HG03095 (cell line): ENCODE results near the gene ECE1.

Experiments
- ATAC-seq: cut with Tn5 transposase; IDR thresholded peaks from one replicate; pipeline ENCODE4 v1.9.1; 2021; ENCODE audit warnings: moderate library complexity; ENCODE audit not compliant: unreplicated experiment

Gene ECE1

GRCh38 chr1:21269461-21270085, 20.7 kb downstream of the ECE1 start:
- ATAC-seq: no peak

GRCh38 chr1:21268281-21269239, 21.7 kb downstream of the ECE1 start:
- ATAC-seq: no peak

GRCh38 chr1:21267191-21268077, 22.8 kb downstream of the ECE1 start:
- no peak for ATAC-seq

- ATAC-seq: no peak
Measured at GRCh38 chr1:21266119-21266774, 24.0 kb downstream of the ECE1 start.

- ATAC-seq: no peak
Measured at GRCh38 chr1:21265644-21266043, 24.6 kb downstream of the ECE1 start.

- ATAC-seq: no peak
Measured at GRCh38 chr1:21264898-21265297, 25.4 kb downstream of the ECE1 start.

GRCh38 chr1:21263653-21264225, 26.5 kb downstream of the ECE1 start:
- ATAC-seq: no peak

- ATAC-seq: no peak
Measured at GRCh38 chr1:21263052-21263429, 27.2 kb downstream of the ECE1 start.

GRCh38 chr1:21262293-21263051, 27.8 kb downstream of the ECE1 start:
- ATAC-seq: no peak

GRCh38 chr1:21261551-21262292, 28.5 kb downstream of the ECE1 start:
- ATAC-seq: no peak

- no peak for ATAC-seq
Measured at GRCh38 chr1:21260405-21261125, 29.7 kb downstream of the ECE1 start.

GRCh38 chr1:21259316-21260076, 30.8 kb downstream of the ECE1 start:
- ATAC-seq: no peak

GRCh38 chr1:21258331-21259134, 31.7 kb downstream of the ECE1 start:
- no peak for ATAC-seq

- ATAC-seq: no peak
Measured at GRCh38 chr1:21257431-21258135, 32.7 kb downstream of the ECE1 start.

GRCh38 chr1:21256776-21257175, 33.5 kb downstream of the ECE1 start:
- no peak for ATAC-seq

GRCh38 chr1:21255943-21256320, 34.3 kb downstream of the ECE1 start:
- no peak for ATAC-seq
